ENCODE measurements around the gene ADGRG3.

ADGRG3 gene

GRCh38 chr16:57668263-57668571 lies at the start of gene ADGRG3:
ADGRG3 (plus strand) TSS chr16:57668306; CDS start chr16:57668348, 42 bp downstream.
- DNase-seq: no peak

GRCh38 chr16:57619133-57619605 lies 48.9 kb upstream of the ADGRG3 start:
- DNase-seq: no peak

- DNase-seq: no peak
These were observed 48.3 kb upstream of the ADGRG3 start for GRCh38 chr16:57619606-57620334.

GRCh38 chr16:57620335-57621231 lies 47.5 kb upstream of the ADGRG3 start:
- no peak for DNase-seq

GRCh38 chr16:57621521-57622271 lies 46.4 kb upstream of the ADGRG3 start:
- no peak for DNase-seq

GRCh38 chr16:57622361-57623250 lies 45.5 kb upstream of the ADGRG3 start:
- DNase-seq: no peak

- DNase-seq: no peak
These were observed 44.7 kb upstream of the ADGRG3 start for GRCh38 chr16:57623251-57624043.

- no peak for DNase-seq
These were observed 43.9 kb upstream of the ADGRG3 start for GRCh38 chr16:57624044-57624688.

GRCh38 chr16:57624806-57625500 lies 43.2 kb upstream of the ADGRG3 start:
- no peak for DNase-seq

- no peak for DNase-seq
These were observed 41.5 kb upstream of the ADGRG3 start for GRCh38 chr16:57626420-57627170.

GRCh38 chr16:57627184-57627871 lies 40.8 kb upstream of the ADGRG3 start:
- no peak for DNase-seq

GRCh38 chr16:57628008-57628781 lies 39.9 kb upstream of the ADGRG3 start, which contains the start of gene ADGRG1:
ADGRG1 (plus strand) TSS chr16:57628630; CDS start chr16:57650288, 21,658 bp downstream.
- DNase-seq: peak; percentile 39

GRCh38 chr16:57628783-57629293 lies 39.3 kb upstream of the ADGRG3 start:
- DNase-seq: no peak

- DNase-seq: no peak
These were observed 38.3 kb upstream of the ADGRG3 start for GRCh38 chr16:57629516-57630406.

- DNase-seq: no peak
These were observed 37.7 kb upstream of the ADGRG3 start for GRCh38 chr16:57630407-57630797.
